Colonic mucosa (tissue), 4 donors: ENCODE measurements around the gene CCDC157. TPM values are rescaled to one million over a fixed set of nuclear protein-coding genes. Genes with fewer than 3 reads are reported as not detected.

ENCODE experiments used
- DNase-seq: peaks from one replicate; pipeline ENCODE4 v3.0.0-alpha.2; 2020
- H3K27ac ChIP-seq: fragments of 200-600 bp; one replicate; pipeline ENCODE4 v1.8.0; 2021
- H3K27me3 ChIP-seq: fragments of 200-600 bp; one replicate; pipeline ENCODE4 v1.8.0; 2021
- H3K36me3 ChIP-seq: fragments of 200-600 bp; one replicate; pipeline ENCODE4 v1.8.0; 2021
- H3K4me1 ChIP-seq: fragments of 200-600 bp; one replicate; pipeline ENCODE4 v1.8.0; 2021; ENCODE audit warnings: mild to moderate bottlenecking
- H3K4me3 ChIP-seq: fragments of 200-600 bp; one replicate; pipeline ENCODE4 v1.8.0; 2021
- H3K9ac ChIP-seq, 2 donors: one replicate each; pipeline ENCODE4 v1.7.0; 2013; ENCODE audit warnings: control low read depth in 2 of 2, low read depth in 2 of 2, low read length in 2 of 2
- H3K9me3 ChIP-seq: fragments of 200-600 bp; one replicate; pipeline ENCODE4 v1.8.0; 2021
- CTCF ChIP-seq: fragments of 200-600 bp; IDR thresholded peaks from one replicate; pipeline ENCODE4 v1.8.0; 2022; ENCODE audit warnings: antibody characterized with exemption, mild to moderate bottlenecking
- intact Hi-C: fragments of 100-400 bp; cut with DNase I; formaldehyde crosslinking; loops from one replicate; pipeline ENCODE4 v1.14.1; 2022
- total RNA-seq, 2 donors: library from RNA; stranded (reverse); fragmentation: NEBNext Ultra II Directional in 1 of 2; extraction: Animal tissue kit (Norgen Biotek cat#: 25700) in 1 of 2; gene quantifications; one replicate each; pipeline ENCODE4 v1.2.1, GENCODE V29; 2021
- donor health status: healthy.
- donor health status: DM: no; HTN: no; CAD: no.
- donor health status: DM: no; HTN: no; CAD: no.

The CCDC157 gene
- total RNA-seq, 2 donors from 2014 or later: 1.1 to 1.6 TPM

GRCh38 chr22:30405731-30406130, 48.9 kb downstream of the CCDC157 start:
- DNase-seq: no peak
- H3K27ac ChIP-seq: no peak overlapping the region
- TF ChIP-seq CTCF: no peak
- intact Hi-C loops: no loop called here
- no peaks in the 10 kb centered on the region for H3K4me1 ChIP-seq
- H3K36me3 ChIP-seq: no peaks in the 10 kb centered on the region
- no peak overlapping the region for H3K4me3 ChIP-seq
- no peaks in the 10 kb centered on the region for H3K9me3 ChIP-seq
- no peak overlapping the region for H3K9ac ChIP-seq
- H3K27me3 ChIP-seq: no peaks in the 10 kb centered on the region

- no peak for DNase-seq
- H3K4me3 ChIP-seq: no peak overlapping the region
- no peak for TF ChIP-seq CTCF
- no peaks in the 10 kb centered on the region for H3K4me1 ChIP-seq
- intact Hi-C loops: no loop called here
- no peaks in the 10 kb centered on the region for H3K36me3 ChIP-seq
- no peaks in the 10 kb centered on the region for H3K27me3 ChIP-seq
- H3K27ac ChIP-seq: no peak overlapping the region
- H3K9me3 ChIP-seq: no peaks in the 10 kb centered on the region
- H3K9ac ChIP-seq: no peak overlapping the region
Measured at GRCh38 chr22:30406400-30406799, 49.6 kb downstream of the CCDC157 start.

- no peak overlapping the region for H3K27ac ChIP-seq
- intact Hi-C loops: no loop called here
Measured at GRCh38 chr22:30408388-30409102, 51.7 kb downstream of the CCDC157 start.

GRCh38 chr22:30411780-30412179, 55.0 kb downstream of the CCDC157 start:
- Histone ChIP-seq H3K27ac (no peak overlapping the region), H3K9me3 (no peaks in the 10 kb centered on the region), H3K36me3 (no peaks in the 10 kb centered on the region), H3K4me3 (no peak overlapping the region), H3K27me3 (no peaks in the 10 kb centered on the region), H3K9ac (no peak overlapping the region), H3K4me1 (no peaks in the 10 kb centered on the region)
- DNase-seq: no peak
- no peak for TF ChIP-seq CTCF
- intact Hi-C loops: no loop called here

More at GRCh38 chr22:30408388-30409102, 51.7 kb downstream of the CCDC157 start:
- no peak overlapping the region for H3K9ac ChIP-seq
- H3K36me3 ChIP-seq: no peaks in the 10 kb centered on the region
- no peak for DNase-seq
- H3K9me3 ChIP-seq: no peaks in the 10 kb centered on the region
- H3K4me3 ChIP-seq: no peak overlapping the region
- H3K27me3 ChIP-seq: no peaks in the 10 kb centered on the region
- no peak for TF ChIP-seq CTCF
- no peaks in the 10 kb centered on the region for H3K4me1 ChIP-seq

GRCh38 chr22:30413001-30413400, 56.2 kb downstream of the CCDC157 start:
- intact Hi-C loops: no loop called here
- no peak for TF ChIP-seq CTCF
- Histone ChIP-seq H3K27me3 (no peaks in the 10 kb centered on the region), H3K9me3 (no peaks in the 10 kb centered on the region), H3K4me3 (no peak overlapping the region), H3K27ac (no peak overlapping the region), H3K9ac (no peak overlapping the region), H3K36me3 (no peaks in the 10 kb centered on the region), H3K4me1 (no peaks in the 10 kb centered on the region)
- no peak for DNase-seq
